K562 (cell line): ENCODE measurements around the gene CEP68. TPM values are rescaled to one million over a fixed set of nuclear protein-coding genes. Genes with fewer than 3 reads are reported as not detected.

ENCODE experiments used
- ARID3B ChIP-seq: fragments of 250-450 bp; sonication (Bioruptor Pico); IDR thresholded peaks from 2 replicates; pipeline ENCODE4 v1.4.0; 2020; ENCODE audit warnings: borderline replicate concordance
- CXXC5 ChIP-seq: fragments of 250-450 bp; sonication (Bioruptor Pico); IDR thresholded peaks from 2 replicates; pipeline ENCODE4 v1.8.0; 2022; ENCODE audit warnings: inconsistent platforms, mild to moderate bottlenecking, moderate library complexity
- LCOR ChIP-seq: sonication (generic); formaldehyde crosslinking; IDR thresholded peaks from 2 replicates; pipeline ENCODE4 v1.8.0; 2022; ENCODE audit warnings: mild to moderate bottlenecking, missing genetic modification reagents
- MNT ChIP-seq, 2 experiments: fragments of 450-650 bp; conservative IDR thresholded peaks; 2 replicates each; pipeline ENCODE4 v1.6.1; 2017; ENCODE audit warnings: mild to moderate bottlenecking in 2 of 2, moderate library complexity in 2 of 2
- OTX1 ChIP-seq: fragments of 450-650 bp; formaldehyde crosslinking; IDR thresholded peaks from 2 replicates; pipeline ENCODE4 v1.4.0; 2022; ENCODE audit warnings: mild to moderate bottlenecking
- ZNF507 ChIP-seq: conservative IDR thresholded peaks from 2 replicates; pipeline ENCODE4 v1.6.1; 2017; ENCODE audit warnings: missing genetic modification characterization, missing compliant biosample characterization
- polyA plus RNA-seq, 8 experiments: library from polyadenylated mRNA; depleted of rRNA in 4 of 8; stranded (reverse) in 5 of 8; unstranded in 3 of 8; fragments of >200 nt; fragmentation: Nextera tagmentation in 2 of 8; fragmentation: Illumina TruSeq in 1 of 8; extraction: Ambion mirVana in 2 of 8; extraction: Trizol in 1 of 8; gene quantifications; 2 replicates each; pipeline versions ENCODE4 v1.2.1 to v1.2.3, GENCODE V29; 2011 to 2014; ENCODE audit warnings: inconsistent platforms in 1 of 8, missing spikeins in 1 of 8
- total RNA-seq, 7 experiments: library from RNA; depleted of rRNA in 6 of 7; stranded (reverse); fragments of >200 nt in 6 of 7; fragmentation: Illumina TruSeq in 2 of 7; extraction: Trizol in 2 of 7; gene quantifications; 2 replicates each; pipeline versions ENCODE4 v1.2.1 to v1.2.3, GENCODE V29; 2011 to 2021; ENCODE audit warnings: low replicate concordance in 1 of 7
- TF ChIP-seq, protein P1 (sequence below): fragments of 450-650 bp; formaldehyde crosslinking; conservative IDR thresholded peaks from 2 replicates; pipeline ENCODE4 v1.4.0; 2022; ENCODE audit warnings: mild to moderate bottlenecking, missing genetic modification characterization
- TF ChIP-seq, protein P2 (sequence below), 2 experiments: IDR thresholded peaks; 2 replicates each; pipeline ENCODE4 v1.6.1; 2011; ENCODE audit warnings: borderline replicate concordance in 1 of 2, control low read depth in 1 of 2, low read depth in 1 of 2, low read length in 1 of 2, mild to moderate bottlenecking in 1 of 2, mixed read lengths in 1 of 2, moderate library complexity in 1 of 2; ENCODE audit not compliant: insufficient read depth in 1 of 2, insufficient read length in 1 of 2, poor library complexity in 1 of 2, severe bottlenecking in 1 of 2; ENCODE audit errors: extremely low read depth in 1 of 2

CEP68 gene
- total and polyA plus RNA-seq, 9 of the 15 experiments (the other 6 are each of a cell fraction or from before 2014, with no cell fraction given), result 1.4 to 8.5 (median 5.2) TPM

GRCh38 chr2:65129826-65130663 is 73.8 kb downstream of the CEP68 start, which contains the start of gene RAB1A (continued):
- TF ChIP-seq ZNF507 (no peak), MNT (conservative IDR thresholded peaks at IDR 0.05) (peak; percentile 76 to 88), CXXC5 (CRISPR knock-in tag) (peak; percentile 87), LCOR (CRISPR knock-in tag) (peak; percentile 82; the same call in 1 of the 2 replicates), OTX1 (CRISPR knock-in tag) (peak; percentile 54; the same call in 1 of the 2 replicates), ARID3B (no peak)
- TF ChIP-seq, protein P1, sequence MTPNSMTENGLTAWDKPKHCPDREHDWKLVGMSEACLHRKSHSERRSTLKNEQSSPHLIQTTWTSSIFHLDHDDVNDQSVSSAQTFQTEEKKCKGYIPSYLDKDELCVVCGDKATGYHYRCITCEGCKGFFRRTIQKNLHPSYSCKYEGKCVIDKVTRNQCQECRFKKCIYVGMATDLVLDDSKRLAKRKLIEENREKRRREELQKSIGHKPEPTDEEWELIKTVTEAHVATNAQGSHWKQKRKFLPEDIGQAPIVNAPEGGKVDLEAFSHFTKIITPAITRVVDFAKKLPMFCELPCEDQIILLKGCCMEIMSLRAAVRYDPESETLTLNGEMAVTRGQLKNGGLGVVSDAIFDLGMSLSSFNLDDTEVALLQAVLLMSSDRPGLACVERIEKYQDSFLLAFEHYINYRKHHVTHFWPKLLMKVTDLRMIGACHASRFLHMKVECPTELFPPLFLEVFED (CRISPR knock-in tag), result peak; percentile 8; the same call in 1 of the 2 replicates
- TF ChIP-seq, protein P2, sequence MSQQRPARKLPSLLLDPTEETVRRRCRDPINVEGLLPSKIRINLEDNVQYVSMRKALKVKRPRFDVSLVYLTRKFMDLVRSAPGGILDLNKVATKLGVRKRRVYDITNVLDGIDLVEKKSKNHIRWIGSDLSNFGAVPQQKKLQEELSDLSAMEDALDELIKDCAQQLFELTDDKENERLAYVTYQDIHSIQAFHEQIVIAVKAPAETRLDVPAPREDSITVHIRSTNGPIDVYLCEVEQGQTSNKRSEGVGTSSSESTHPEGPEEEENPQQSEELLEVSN (IDR thresholded peaks at IDR 0.05; ENCODE audit: borderline replicate concordance in 1 of 2, extremely low read depth in 1 of 2, insufficient read depth in 1 of 2, insufficient read length in 1 of 2, low read depth in 1 of 2, low read length in 1 of 2, poor library complexity in 1 of 2, severe bottlenecking in 1 of 2), result peak; percentile 90 to 96
